ENCODE results near the gene TMEM213.

The TMEM213 gene

DNA sequence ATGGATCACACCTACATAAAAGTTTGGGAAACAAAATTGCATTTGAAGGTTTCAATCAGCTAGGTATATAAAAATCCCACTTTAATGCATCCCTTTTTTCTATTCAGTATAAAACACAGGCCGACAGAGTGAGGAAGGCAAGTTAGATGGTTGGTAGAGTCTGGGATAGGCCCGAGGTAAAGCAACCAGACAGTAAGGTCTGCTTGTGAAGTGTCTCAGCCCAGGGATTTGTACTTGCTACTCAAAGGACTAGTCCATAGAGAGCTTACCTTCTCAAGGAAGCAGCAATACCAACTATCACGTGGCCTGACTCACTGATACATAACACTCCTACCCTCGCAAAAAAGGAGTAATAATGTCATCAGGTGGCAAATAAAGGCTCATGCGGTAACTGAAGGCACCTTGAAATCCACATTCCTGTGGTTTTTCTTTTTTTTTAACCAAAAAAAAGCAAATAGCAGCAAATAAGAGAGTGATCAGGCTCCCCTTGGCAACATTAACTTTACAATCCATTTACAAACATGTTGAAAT is 56.4 kb downstream of the TMEM213 start:
- no peak overlapping the region for H3K4me3 ChIP-seq (ENCODE audit: control insufficient read depth, low read depth, low read length)
- TF ChIP-seq, protein P1, sequence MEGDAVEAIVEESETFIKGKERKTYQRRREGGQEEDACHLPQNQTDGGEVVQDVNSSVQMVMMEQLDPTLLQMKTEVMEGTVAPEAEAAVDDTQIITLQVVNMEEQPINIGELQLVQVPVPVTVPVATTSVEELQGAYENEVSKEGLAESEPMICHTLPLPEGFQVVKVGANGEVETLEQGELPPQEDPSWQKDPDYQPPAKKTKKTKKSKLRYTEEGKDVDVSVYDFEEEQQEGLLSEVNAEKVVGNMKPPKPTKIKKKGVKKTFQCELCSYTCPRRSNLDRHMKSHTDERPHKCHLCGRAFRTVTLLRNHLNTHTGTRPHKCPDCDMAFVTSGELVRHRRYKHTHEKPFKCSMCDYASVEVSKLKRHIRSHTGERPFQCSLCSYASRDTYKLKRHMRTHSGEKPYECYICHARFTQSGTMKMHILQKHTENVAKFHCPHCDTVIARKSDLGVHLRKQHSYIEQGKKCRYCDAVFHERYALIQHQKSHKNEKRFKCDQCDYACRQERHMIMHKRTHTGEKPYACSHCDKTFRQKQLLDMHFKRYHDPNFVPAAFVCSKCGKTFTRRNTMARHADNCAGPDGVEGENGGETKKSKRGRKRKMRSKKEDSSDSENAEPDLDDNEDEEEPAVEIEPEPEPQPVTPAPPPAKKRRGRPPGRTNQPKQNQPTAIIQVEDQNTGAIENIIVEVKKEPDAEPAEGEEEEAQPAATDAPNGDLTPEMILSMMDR (conservative IDR thresholded peaks at IDR 0.05; ENCODE audit: control insufficient read depth, insufficient read depth, low read depth, low read length) = no peak
- DNase-seq (ENCODE audit: low read depth) = no peak

- TF ChIP-seq, protein P1 (conservative IDR thresholded peaks at IDR 0.05; ENCODE audit: control insufficient read depth, insufficient read depth, low read depth, low read length) = no peak
- DNase-seq (ENCODE audit: low read depth) = no peak
- no peak overlapping the region for H3K4me3 ChIP-seq (ENCODE audit: control insufficient read depth, low read depth, low read length)
These were observed 59.9 kb downstream of the TMEM213 start for GRCh38 chr7:138857728-138858127.

GRCh38 chr7:138861051-138861450 is 63.3 kb downstream of the TMEM213 start:
- TF ChIP-seq, protein P1 (conservative IDR thresholded peaks at IDR 0.05; ENCODE audit: control insufficient read depth, insufficient read depth, low read depth, low read length) = no peak
- DNase-seq (ENCODE audit: low read depth) = no peak
- H3K4me3 ChIP-seq (ENCODE audit: control insufficient read depth, low read depth, low read length) = no peak overlapping the region

DNA sequence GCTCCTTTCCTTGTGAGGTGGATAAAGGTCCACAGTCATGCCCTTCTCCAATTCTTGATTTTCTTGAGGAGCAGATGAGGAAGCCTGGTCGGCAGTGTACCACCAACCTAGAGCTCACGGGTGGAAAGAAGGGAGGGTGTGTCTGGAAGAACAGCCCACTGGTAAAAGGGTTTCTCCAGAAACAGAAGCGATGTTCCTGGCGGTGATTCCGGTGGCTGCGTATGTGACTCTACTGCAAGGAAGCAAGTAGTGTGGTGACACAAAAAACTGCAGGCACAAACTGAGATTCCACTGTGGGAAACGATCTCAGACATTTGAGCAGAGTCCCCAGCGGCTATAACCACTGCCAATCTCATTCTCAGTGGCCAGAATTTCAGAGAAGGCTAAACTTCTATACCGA is 66.1 kb downstream of the TMEM213 start:
- TF ChIP-seq, protein P1 (conservative IDR thresholded peaks at IDR 0.05; ENCODE audit: control insufficient read depth, insufficient read depth, low read depth, low read length) = no peak
- DNase-seq (ENCODE audit: low read depth) = no peak
- no peak overlapping the region for H3K4me3 ChIP-seq (ENCODE audit: control insufficient read depth, low read depth, low read length)

GRCh38 chr7:138864667-138865066 is 66.9 kb downstream of the TMEM213 start:
- no peak overlapping the region for H3K4me3 ChIP-seq (ENCODE audit: control insufficient read depth, low read depth, low read length)
- peak; percentile 92 for DNase-seq (ENCODE audit: low read depth)
- TF ChIP-seq, protein P1 (conservative IDR thresholded peaks at IDR 0.05; ENCODE audit: control insufficient read depth, insufficient read depth, low read depth, low read length) = no peak

GRCh38 chr7:138865843-138866242 is 68.0 kb downstream of the TMEM213 start:
- no peak for DNase-seq (ENCODE audit: low read depth)
- no peak overlapping the region for H3K4me3 ChIP-seq (ENCODE audit: control insufficient read depth, low read depth, low read length)
- TF ChIP-seq, protein P1 (conservative IDR thresholded peaks at IDR 0.05; ENCODE audit: control insufficient read depth, insufficient read depth, low read depth, low read length) = peak; percentile 29

GRCh38 chr7:138866353-138866752 is 68.6 kb downstream of the TMEM213 start:
- H3K4me3 ChIP-seq (ENCODE audit: control insufficient read depth, low read depth, low read length) = no peak overlapping the region
- TF ChIP-seq, protein P1 (conservative IDR thresholded peaks at IDR 0.05; ENCODE audit: control insufficient read depth, insufficient read depth, low read depth, low read length) = no peak
- DNase-seq (ENCODE audit: low read depth) = no peak

All from fibroblast of mammary gland (primary cell).